GM18502 (cell line): ENCODE measurements around the gene SOBP.
"Not testable (repeated sequence)": the region's sequence is repeated elsewhere in the genome, so short reads cannot be mapped to it uniquely, and the experiment has no call there.

Source experiments
- ATAC-seq: cut with Tn5 transposase; IDR thresholded peaks from one replicate; pipeline ENCODE4 v1.9.1; 2021; ENCODE audit warnings: mild to moderate bottlenecking; ENCODE audit not compliant: unreplicated experiment, poor library complexity

The SOBP gene, protein sequence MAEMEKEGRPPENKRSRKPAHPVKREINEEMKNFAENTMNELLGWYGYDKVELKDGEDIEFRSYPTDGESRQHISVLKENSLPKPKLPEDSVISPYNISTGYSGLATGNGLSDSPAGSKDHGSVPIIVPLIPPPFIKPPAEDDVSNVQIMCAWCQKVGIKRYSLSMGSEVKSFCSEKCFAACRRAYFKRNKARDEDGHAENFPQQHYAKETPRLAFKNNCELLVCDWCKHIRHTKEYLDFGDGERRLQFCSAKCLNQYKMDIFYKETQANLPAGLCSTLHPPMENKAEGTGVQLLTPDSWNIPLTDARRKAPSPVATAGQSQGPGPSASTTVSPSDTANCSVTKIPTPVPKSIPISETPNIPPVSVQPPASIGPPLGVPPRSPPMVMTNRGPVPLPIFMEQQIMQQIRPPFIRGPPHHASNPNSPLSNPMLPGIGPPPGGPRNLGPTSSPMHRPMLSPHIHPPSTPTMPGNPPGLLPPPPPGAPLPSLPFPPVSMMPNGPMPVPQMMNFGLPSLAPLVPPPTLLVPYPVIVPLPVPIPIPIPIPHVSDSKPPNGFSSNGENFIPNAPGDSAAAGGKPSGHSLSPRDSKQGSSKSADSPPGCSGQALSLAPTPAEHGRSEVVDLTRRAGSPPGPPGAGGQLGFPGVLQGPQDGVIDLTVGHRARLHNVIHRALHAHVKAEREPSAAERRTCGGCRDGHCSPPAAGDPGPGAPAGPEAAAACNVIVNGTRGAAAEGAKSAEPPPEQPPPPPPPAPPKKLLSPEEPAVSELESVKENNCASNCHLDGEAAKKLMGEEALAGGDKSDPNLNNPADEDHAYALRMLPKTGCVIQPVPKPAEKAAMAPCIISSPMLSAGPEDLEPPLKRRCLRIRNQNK

DNA sequence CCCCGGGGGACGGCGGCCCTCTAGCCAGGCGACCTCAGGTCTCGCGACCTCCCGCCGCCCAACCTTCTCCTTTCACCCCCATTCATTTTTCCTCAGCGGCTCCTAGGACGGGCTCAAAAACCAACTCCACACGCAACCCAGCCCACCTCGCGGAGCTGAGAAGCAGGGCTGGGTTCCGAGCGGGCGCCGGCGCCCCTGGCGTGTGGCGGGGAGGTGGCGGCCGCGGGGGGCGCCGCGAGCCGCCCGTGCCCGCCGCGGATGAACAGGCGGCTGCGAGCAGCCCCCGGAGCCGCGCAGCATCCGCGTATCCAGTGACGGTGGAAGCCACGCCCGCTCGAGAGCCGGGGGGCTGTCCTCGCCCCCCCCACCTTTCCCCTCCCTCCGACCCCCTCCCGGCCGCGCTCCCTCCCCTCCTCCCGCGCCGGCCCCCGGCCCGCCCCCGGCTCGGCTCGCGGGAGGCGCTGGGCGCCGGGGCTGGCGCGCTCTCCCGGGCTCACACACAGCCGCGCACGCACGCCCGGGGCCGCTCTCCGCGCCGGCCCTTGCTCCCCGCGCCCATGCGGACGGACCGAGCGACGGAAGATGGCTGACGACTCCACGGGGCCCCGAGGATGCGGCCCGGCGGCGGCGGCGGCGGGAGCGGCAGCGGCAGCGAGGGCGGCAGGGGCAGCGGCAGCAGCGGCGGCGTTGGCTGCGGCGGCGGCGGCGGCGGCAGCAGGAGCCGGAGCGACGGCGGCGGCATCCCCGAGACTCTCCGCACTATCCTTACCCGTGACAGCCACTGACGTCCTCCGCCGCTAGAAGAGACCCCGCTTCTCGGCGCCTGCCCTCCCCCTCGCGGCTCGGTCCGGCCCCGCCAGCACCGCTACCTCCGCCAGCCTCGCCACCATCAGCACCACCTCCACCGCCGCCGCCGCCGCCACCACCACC, at the start of gene SOBP:
SOBP (plus strand) TSS at position 482 of the 930 bp plus-strand sequence. CDS start 500 bp downstream, outside the sequence.
- ATAC-seq, result peak; percentile 48

DNA sequence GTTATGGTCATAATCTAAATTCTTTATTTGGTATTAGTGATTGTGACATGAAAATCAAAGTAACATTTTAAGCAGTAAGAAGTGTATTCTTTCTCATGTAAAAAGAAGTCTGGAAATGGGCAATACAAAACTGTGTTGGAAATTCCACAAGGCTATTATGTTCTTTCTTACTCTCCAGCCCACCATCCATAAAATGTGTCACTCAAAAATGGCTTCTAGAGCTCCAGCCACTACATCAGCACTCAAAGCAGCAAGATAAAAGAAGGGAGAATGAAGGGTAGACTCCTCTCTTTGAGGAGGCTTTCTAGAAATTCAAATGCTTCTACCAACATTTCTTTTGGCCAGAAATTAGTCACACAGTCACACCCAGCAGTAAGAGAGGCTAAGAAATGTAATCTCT, 49.0 kb upstream of the SOBP start:
- ATAC-seq, result no peak

DNA sequence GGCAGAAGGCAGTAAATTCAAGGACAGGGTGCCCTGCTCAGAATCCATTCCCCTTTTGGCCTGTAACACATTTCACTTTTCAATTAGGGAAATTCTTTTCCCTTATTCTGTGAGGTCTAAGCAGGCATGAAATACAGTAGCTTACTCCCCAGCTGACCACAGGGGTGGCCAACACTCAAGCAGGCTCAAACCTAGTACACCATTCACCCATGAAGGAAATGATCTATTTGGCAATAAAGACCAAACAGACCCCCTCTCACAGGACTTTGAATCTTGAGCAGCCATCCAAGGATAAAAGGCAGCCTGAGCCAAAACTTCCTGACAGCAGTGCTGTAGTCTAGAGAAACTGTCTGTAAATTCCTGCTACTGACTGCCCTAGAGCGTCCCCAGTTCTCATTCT, 48.2 kb upstream of the SOBP start:
- no peak for ATAC-seq

DNA sequence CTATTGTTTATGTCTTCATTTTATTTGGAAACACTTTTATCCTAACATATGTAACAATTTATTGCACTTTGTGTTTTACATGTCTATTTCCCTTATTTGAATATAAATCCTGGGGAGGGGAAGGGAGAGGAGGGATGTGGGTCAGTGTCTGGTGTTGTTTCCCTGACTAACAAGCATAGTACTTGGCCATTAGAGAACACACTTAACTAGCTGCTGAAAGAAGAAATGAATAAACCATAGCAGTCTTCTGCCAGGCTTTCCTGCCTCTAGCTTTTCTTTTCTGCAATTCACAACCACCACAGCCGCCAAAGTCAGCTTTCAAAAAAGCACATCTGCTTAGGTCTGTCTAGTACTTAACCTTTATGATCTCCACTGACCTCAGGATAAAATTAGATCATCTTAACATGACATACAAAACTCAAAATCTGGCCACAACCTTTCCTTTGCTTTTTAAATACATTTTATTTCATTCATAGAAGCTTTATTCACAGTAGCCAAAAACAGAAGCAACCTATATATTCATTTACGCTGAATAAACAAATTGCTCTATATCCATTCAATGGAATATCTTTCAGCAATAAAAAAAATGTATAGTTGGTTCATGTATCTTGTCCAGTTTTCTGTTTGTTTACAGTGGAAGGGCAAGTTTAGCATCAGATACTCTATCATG, 46.8 kb upstream of the SOBP start:
- no peak for ATAC-seq

DNA sequence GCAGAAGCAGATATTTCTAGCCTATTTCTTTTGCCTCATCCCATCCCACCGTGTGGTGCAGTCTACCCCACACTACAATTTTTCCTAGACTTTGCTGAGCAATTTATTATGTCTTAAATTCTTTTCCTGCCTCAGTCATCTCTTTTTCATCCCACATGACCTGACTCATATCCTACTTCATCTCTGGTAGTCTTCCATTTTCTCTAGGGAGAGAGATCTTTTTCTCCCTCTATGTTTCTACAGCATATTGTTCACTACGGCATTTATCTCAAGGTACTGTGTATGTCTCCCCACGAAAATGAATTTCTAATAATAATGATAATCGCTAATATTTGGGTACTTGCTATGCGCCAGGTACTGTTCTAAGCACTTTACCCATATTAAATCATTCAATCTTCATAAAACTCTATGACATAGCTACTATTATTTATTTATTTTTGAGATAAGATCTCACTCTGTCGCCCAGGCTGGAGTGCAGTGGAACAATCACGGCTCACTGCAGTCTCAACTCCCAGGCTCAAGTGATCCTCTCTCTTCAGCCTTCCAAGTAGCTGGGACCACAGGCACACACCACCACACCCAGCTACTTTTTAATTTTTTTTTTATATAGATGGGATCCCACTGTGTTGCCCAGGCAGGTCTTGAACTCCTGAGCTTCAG, 46.2 kb upstream of the SOBP start:
- ATAC-seq, result no peak

DNA sequence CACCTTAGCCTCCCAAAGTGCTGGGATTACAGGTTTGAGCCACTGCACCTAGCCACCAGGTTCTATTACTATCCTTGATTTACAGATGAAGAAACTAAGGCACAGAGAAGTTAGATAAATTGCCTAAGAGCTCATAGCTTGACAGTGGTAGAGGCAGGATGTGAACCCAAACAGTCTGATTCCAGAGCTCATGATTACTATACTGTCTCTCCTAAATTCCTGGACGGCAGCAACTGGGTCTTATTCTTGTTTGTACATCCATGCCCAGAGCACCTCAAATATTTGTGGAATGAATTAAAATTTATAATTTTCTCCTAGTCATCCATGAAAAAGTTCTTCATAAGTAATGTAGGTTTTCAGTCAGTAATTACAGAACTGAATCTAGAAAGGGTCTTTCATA, 45.6 kb upstream of the SOBP start:
- no peak for ATAC-seq

DNA sequence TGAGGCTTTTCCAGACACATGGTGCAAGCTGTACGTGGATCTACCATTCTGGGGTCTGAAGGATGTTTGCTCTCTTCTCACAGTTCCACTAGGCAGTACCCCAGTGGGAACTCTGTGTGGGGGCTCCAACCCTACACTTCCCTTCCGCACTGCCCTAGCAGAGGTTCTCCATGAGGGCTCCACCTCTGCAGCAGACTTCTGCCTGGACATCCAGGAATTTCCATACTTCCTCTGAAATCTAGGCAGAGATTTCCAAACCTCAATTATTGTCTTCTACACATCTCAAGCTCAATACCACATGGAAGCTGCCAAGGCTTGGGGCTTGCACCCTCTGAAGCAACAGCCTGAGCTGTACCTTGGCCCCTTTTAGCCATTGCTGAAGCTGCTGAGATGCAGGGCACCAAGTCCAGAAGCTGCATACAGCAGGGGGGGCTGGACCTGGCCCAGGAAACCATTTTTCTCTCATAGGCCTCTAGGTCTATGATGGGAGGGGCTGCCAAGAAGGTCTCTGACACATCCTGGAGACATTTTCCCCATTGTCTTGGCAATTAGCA, 42.2 kb upstream of the SOBP start:
- ATAC-seq, result no peak

DNA sequence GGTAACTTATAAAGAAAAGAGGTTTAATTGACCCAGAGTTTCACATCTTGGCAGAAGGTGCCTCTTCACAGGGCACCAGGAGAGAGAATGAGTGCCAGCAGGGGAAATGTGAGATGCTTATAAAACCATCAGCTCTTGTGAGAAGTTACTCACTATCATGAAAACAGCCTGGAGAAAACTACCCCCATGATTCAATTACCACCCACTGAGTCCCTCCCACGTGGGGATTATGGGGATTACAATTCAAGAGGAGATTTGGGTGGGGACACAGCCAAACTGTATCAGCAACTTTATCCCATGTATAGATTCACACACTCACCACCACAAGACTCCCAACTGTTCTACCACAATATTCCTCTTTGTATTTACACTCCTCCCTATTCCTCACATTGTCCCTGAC, 41.1 kb upstream of the SOBP start:
- no peak for ATAC-seq

DNA sequence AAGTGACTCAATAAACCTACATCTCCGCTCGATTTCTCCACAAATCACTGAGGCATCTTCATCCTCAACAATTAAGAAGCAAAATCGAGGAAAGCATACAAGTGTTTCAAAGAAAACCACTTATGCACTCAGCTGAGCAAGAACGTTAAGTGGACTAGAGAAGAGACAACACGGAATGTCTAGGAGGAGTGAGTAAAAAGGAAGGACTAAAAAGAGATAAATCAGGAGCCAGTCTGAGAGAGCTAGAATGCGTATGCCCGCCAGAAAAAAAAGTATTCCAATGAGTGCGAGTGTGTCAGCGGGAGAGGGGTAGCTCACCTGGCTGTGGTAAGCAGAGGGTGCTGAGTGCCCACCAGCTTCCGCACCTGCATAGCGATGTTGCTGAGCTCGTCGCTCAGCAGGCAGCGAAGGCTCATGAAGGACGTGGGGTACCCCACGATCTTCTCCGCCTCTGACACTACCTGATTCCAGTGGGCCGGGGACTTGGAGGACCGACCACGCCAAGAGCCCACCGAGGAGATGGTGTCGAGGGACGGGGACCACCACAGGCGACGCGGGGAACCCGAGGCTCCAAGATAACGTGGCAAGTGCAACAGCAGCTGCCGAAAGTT, 31.1 kb upstream of the SOBP start:
- ATAC-seq, result peak; percentile 29

DNA sequence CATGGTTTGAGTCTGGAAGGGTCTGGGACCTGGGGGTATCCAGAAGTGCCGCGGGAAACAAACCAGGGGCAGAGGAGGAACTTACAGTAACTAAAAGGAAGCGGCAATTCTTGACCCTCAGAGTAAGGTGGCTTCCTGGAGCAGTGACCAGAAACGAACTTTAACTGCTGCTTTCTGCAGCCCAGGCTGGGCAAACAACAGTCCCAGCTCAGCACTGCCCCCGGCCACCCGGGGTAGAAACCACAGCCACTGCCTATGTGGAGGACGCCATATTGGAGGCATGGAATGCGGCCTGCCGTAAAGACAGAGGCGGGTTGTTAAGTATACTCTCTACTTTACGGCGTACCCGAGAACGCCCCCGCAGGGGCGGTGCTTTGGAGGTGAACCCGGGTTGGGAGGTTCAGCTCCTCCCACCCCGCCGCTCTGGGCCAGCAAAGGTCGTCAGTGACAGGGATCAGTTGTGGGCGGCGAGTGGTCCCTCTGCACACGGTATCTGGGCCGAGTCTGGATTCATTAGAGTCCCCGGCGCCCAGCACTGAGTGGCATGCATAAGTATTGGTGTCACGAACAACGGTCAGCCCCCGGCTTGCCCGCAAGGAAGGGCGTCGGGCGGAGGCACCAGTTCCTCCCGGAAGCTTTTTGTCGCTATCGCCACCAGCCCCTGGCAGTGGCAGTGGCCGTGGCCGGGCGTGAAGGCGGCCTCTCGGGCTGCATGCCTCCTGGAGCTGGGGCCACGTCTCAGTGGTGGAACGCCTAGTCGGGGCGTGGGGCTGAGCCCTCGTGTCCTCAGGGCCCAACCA, 30.4 kb upstream of the SOBP start, which contains the start of gene PDSS2:
PDSS2 (minus strand) TSS at position 282 of the 800 bp plus-strand sequence; CDS start at position 3, 279 bp downstream.
- ATAC-seq, result peak; percentile 95

DNA sequence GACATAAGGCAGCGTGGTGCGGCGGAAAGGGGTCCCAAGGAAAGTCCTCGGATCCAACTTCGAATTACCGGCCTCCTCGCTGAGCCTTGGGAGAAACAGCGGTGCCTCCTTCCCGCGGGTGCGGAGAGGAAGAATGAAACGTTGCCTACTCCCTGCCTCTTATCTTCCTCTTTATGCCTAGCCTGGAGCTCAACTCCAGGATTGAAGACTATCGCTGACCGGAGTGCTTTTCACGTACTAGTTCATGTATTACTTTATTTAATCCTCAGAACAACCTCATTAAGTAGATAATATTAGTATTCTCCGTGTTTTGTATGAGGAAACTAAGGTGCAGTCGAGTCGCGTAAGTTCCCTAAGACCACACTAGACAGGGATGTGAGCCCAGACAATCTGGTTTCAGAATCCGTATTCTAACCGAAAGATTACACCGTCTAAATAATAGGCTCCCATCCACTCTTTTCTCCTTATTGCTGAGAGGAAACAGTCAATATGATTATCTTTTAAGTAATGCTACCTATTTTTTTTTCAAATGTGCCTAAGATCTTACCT, 29.8 kb upstream of the SOBP start:
- ATAC-seq, result no peak

DNA sequence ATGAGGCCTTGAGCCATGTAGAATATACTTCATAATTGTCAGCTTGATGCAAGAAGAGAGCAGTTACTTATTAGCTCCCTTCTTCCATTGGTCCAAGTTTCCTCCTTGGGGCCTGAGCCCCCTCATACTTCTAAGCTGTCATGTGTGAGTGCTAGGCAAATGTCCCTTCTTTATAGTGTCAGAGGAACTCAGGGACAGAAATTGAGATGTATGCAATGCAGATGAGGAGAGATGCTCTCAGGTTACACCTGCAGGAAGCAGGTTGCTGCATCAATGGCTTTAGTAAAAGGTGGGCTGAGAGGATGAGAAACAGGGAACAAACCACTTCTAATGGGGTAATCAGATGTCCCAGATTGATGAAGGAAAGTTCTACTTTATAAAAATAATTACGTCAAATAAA, 23.9 kb upstream of the SOBP start:
- no peak for ATAC-seq

DNA sequence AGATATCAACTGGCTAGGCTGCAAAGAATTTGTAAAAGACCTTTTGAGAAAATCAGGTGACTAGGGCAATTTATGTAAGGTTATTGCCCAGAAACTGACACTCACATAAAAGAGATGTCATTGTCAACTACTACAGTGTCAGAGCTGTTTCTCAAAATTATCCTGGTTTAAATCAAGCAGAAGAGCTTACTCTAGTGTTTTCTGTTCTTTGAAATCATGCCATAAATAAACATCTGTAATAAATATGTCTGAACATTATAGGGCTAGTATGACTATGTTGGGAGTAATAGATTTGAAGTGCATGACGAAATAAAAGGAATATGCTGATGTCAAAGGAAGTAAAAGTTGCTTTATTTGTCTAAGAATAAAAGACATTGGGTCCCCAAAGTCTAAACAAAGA, 19.6 kb upstream of the SOBP start:
- ATAC-seq, result no peak

DNA sequence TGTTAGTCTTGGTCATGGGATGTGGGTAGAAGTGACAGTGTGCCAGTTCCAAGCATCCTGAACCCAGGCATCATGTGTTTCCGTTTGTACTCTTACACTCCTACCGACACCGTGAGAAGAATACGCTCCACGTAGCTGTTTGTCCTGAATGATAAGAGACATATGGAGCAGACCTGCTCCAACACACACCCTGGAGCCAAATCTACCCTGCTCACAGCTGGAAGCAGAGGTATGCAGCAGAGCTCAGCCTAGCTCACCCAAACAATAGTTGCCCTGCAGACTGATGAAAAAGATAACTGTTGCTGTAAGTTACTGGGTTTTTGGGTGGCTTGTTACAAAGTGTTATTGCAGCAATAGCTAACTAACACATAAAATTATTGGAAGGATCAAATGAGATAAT, 16.3 kb upstream of the SOBP start:
- ATAC-seq, result no peak

DNA sequence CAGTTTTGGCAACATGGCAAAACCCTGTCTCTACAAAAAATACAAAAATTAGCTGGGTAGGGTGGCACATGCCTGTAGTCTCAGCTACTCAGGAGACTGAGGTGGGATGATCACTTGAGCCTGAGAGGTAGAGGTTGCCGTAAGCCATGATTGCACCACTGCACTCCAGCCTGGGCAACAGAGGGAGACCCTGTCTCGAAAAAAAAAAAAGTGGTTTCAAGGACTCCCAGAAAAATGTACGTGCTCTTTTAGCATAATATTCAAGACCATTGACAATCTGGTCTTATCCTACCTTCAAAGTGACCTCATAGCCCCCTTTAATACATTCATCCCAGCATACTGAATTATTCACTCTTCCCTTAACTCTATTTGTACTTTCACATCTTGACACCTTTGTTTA, 14.6 kb upstream of the SOBP start:
- not testable (repeated sequence) for ATAC-seq

DNA sequence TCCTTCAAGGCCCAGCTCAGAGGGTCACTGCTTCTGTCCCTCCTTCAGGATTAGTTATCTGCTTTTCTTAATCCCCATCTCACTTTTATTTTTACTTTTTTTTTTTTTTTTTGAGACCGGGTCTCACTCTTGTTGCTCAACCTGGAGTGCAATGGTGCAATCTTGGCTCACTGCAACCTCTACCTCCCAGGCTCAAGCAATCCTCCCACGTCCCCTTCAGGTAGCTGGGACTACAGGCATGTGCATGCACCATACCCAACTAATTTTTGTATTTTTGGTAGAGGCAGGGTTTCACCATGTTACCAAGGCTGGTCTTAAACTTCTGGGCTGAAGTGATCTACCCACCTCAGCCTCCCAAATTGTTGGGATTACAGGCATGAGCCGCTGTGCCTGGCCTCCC, 14.1 kb upstream of the SOBP start:
- ATAC-seq, result not testable (repeated sequence)

DNA sequence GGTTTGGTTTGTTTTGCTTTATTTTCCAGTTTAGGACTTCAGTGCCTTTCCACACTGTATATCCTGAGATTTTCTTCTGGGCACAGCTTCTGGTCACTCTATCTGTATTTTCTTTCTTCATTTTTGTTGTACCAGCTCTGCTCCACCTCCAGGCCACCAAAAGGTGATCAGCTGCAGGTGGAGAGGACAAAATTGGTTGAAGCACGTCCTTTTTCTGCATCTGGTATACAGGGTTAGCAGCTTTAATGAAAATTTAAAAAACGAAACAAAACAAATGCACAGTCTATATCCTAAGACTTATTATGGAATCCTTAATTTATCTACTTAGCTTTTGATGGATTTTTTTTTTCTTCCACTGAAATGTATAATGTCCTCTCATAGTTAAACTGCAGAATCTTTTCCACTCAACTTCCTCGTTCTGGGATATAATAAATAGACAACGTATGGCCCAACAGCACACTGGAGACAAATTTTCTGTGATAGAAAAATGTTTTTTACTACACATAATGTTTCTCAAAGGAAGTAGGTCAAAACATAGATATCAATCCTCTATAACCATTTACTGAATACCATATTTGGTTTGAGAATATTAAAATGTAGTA, 10.7 kb upstream of the SOBP start:
- ATAC-seq, result no peak
